Astrocyte (in vitro differentiated cells and primary cell): ENCODE measurements around the gene CFAP97D2.

Source experiments
- CTCF ChIP-seq: IDR thresholded peaks from 2 replicates; pipeline ENCODE4 v1.5.1; 2011; ENCODE audit warnings: low read depth, mild to moderate bottlenecking, inconsistent platforms, low read length, moderate library complexity; ENCODE audit not compliant: insufficient read depth
- EZH2 ChIP-seq: IDR thresholded peaks from 2 replicates; pipeline ENCODE4 v1.6.1; 2012; ENCODE audit warnings: mild to moderate bottlenecking, low read length, inconsistent platforms; ENCODE audit not compliant: insufficient read depth

- no peak for TF ChIP-seq CTCF
- no peak for TF ChIP-seq EZH2
Measured at GRCh38 chr13:114228176-114228575, 49.1 kb downstream of the CFAP97D2 start.
